AG08395 (cell line): Measurements from ENCODE around the gene CDH4.

Experiments
- DNase-seq: peaks from one replicate; pipeline ENCODE4 v3.0.0; 2012; ENCODE audit warnings: mixed read lengths, low spot score

Gene CDH4

DNA sequence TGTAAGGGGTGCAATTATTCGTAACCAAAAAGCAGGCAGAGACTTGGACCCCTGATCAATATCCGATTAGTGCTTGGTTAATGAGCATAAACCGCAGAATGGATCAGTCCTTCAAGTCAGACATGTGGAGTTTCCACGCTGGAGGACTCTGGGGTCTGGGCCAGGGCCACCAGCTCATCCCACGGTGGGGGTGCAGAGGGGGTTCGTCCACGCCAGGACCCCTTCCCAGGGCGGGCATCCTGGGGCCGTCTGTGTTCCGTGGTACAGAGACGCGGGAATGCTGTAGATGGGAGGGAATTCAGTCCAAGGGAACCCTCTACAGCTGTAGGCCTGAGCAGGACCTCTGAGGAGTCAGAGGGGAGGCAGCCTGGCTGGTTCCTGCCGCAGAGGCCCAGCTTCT, 615.9 kb downstream of the CDH4 start:
- no peak for DNase-seq

GRCh38 chr20:61868466-61869090, 616.5 kb downstream of the CDH4 start:
- DNase-seq = no peak

GRCh38 chr20:61869750-61870507, 617.9 kb downstream of the CDH4 start:
- DNase-seq = no peak

DNA sequence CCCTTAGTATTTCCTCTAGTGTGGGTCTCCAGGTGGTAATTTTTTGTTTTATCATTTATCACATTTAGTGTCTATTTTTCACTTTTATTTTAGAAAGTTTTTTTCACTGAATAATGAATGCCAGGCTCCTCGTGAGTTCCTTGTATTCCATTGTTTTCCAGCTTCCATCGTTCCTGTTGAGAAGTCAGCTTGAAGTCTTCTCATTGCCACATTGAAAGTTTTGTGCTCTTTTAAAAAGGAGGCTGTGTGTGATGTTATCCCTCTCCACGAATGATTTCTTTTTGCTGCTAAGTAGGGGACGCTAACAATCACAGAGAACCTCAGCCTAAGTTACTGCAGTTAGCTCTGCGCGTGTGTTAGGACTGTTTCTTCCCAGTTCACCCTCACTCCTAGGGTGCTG, 619.1 kb downstream of the CDH4 start:
- no peak for DNase-seq

- no peak for DNase-seq
Measured at GRCh38 chr20:61871913-61872312, 619.9 kb downstream of the CDH4 start.

DNA sequence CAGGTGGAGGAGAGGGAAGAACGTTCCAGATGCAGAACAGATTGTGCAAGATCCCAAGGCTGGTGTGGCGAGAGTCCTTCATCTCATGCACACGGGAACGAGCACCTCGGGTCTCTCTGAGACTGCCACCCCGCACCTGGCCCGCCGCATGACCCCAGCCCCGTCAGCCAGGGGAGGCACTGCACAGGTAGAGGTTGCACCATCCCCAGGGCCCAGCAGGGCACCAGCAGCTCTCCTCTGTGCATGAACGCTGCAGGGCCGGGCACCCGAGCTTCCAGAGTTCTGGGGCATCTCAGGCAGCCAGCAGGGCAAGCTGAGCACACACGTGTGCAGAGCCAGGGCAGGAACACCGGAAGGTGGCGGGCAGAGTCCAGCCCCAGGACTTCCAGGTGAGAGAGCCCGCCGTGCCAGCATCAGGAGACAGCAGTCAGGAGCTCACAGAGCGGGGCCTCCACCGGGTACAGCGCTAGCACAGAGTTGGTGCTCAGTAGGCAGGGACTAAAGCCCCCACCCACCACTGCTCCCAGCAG, 620.4 kb downstream of the CDH4 start:
- DNase-seq = no peak

DNA sequence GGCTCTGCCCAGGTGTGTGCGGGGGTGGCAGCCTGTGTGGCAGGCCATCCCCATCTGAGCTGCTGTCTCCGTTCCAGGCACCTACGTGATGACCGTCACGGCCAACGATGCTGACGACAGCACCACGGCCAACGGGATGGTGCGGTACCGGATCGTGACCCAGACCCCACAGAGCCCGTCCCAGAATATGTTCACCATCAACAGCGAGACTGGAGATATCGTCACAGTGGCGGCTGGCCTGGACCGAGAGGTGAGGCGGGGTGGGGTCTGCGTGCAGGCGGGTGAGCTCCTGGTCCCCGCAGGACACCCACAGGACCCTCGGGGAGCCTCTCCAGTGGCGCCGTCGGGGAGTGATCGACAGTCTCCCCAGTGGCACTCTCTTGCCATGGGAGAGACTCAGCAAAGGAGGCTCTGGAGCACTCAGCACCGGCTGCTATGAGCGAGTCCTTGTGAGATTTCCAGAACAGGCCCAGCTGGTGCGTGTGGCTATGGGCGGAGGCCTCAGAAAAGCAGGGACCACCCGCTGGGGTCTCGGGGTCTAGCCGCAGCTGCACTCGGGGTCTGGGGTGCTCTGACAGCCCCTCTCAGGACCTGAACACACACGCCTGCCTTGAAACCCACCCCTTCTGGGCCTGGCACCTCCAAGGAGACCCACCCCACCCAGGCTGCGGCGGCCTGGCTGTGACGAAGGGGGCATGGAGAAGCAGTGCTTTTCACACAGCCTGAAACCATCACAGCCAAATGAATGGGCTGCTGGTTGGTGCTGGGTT, 621.8 kb downstream of the CDH4 start:
- DNase-seq = no peak

- peak; percentile 13 for DNase-seq
Measured at GRCh38 chr20:61874421-61875068, 622.5 kb downstream of the CDH4 start.

- no peak for DNase-seq
Measured at GRCh38 chr20:61875221-61875885, 623.3 kb downstream of the CDH4 start.

GRCh38 chr20:61875996-61876395, 623.9 kb downstream of the CDH4 start:
- no peak for DNase-seq

DNA sequence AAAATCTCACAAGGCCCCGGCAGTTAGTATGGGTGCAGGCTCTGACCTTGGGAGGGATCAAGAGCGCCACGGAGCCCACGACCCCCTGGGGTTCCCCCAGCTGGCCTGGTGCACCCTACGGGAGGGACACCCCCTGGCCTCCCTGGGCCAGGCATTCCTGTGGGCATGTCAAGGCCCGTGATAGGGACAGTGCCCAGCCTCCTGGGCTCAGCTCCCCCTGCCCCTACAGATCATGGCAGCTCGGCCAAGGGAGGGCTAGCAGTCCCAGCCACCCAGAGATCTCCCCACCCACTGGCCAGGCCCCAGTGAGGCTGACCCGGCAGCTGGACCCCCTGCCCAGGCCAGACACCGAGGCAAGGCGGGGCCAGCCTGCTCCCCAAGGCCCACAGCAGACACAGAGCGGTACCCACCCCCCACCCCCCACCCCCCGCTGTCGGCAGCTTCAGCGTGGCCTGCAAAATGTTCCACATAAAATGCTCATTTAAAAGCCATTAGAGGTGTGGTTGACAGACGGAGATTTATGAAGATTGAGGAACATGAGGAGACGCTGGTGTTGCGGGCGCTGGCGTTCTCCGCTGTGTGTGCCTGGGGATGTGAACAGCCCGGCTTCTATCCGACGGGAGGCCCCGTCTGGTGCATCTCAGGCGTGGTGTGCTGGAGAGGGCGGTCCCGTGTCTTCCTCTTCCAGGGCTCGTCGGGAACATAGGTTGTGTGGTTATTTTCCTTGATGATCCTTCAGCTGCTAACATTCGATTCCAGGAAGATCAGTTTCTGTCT, 625.1 kb downstream of the CDH4 start:
- DNase-seq = no peak

GRCh38 chr20:61877776-61878477, 625.9 kb downstream of the CDH4 start:
- no peak for DNase-seq

- no peak for DNase-seq
Measured at GRCh38 chr20:61878478-61879302, 626.6 kb downstream of the CDH4 start.

DNA sequence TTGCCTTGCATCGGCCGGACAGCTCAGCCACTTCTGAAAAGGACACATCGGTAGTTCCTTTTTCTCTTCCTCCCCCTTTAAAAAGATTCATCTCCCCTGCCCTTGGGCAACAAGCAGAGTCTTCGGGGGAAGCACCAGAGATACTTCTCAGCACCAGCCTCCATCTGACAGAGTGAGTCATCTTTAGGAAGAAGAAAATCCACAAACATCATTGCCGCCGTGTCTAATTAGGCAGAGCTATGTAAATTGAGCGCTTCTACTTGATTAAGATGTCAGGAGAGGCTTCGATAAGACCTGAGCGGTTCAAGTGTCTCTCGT, 627.2 kb downstream of the CDH4 start:
- DNase-seq = no peak

- DNase-seq = no peak
Measured at GRCh38 chr20:61879694-61880093, 627.6 kb downstream of the CDH4 start.

DNA sequence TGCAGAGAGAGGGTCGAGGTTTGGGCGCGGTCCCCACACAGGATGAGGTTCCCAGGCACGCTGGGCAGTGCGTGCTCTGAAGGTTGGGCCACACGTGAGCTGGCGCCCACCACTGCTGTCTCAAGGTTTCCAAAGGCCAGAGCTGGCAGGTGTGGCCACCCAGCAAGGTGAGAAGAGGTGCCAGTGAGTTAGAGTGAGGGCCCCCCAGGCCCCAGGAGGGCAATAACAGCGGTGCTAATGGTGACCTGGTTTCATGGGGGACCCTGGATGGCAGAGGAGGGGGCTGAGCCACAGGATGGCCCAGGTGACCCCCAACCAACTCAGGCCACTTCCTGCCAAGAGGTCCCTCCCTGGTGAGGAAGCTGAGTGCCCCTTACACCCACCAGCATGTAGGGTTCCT, 628.6 kb downstream of the CDH4 start:
- DNase-seq = no peak

GRCh38 chr20:61881416-61881815, 629.4 kb downstream of the CDH4 start:
- DNase-seq = no peak

GRCh38 chr20:61881861-61882260, 629.8 kb downstream of the CDH4 start:
- DNase-seq = no peak
